ENCODE results near the gene PSMA6.
A peak's percentile ranks its signal among the peaks of the same experiment; 100 is the strongest.

Gene PSMA6

DNA sequence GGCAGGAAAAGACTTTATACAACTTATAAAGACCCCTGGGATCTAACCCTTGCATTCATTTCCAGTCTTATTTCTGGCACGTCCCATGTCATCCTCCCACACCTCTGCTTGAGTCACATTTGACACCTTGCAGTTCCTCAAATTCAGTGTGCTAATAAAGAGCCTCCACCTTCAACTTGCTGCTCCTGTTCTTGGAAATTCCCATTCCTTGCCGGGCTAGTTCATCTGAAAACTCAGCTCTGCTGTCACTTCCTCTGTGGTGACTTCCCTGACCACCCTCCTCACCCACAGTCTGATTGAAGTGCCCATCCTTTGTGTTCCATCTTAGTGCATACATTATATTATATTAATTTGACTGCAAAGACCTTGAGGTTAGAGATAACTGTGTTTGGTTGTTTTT lies 37.4 kb upstream of the PSMA6 start:
- no CpG with 5 or more reads among the region's 2 CpGs for WGBS (ENCODE audit: extremely low coverage, insufficient coverage, low lambda C conversion rate)
- H3K27ac ChIP-seq (ENCODE audit: low read depth, low read length) = no peak overlapping the region
- no peaks in the 10 kb centered on the region for H3K79me2 ChIP-seq (ENCODE audit: control insufficient read depth, insufficient read depth, low read length)
- no peak overlapping the region for H3K4me2 ChIP-seq (ENCODE audit: low read length)
- H3K9ac ChIP-seq (ENCODE audit: low read length) = no peak overlapping the region
- H3K4me1 ChIP-seq (ENCODE audit: control insufficient read depth, low read depth, low read length) = no peaks in the 10 kb centered on the region
- H2AK5ac ChIP-seq (ENCODE audit: low read length) = no peak overlapping the region
- H2BK15ac ChIP-seq (replicated peaks; ENCODE audit: low read depth) = no peak overlapping the region
- H3K18ac ChIP-seq (ENCODE audit: low read length) = no peak overlapping the region
- H2BK5ac ChIP-seq (ENCODE audit: low read length) = no peak overlapping the region
- H3K4me3 ChIP-seq (ENCODE audit: low read length) = no peak overlapping the region
- H3K79me1 ChIP-seq (ENCODE audit: low read length) = no peaks in the 10 kb centered on the region
- H3K36me3 ChIP-seq (ENCODE audit: control insufficient read depth, insufficient read depth, low read length) = no peaks in the 10 kb centered on the region
- H3K56ac ChIP-seq (ENCODE audit: low read length) = no peak overlapping the region
- H3K23ac ChIP-seq (ENCODE audit: low read length) = no peak overlapping the region
- no peak overlapping the region for H4K5ac ChIP-seq (ENCODE audit: low read length)
- no peak overlapping the region for H2BK120ac ChIP-seq (ENCODE audit: low read depth, low read length)
- no peak overlapping the region for H3K4ac ChIP-seq (ENCODE audit: low read depth, low read length)
- no peak for DNase-seq
- H4K8ac ChIP-seq (ENCODE audit: low read depth, low read length) = no peak overlapping the region
- H3K27me3 ChIP-seq (ENCODE audit: insufficient read depth, low read length, poor library complexity) = no peaks in the 10 kb centered on the region

- Histone ChIP-seq H3K27me3 (ENCODE audit: insufficient read depth, low read length, poor library complexity) (no peaks in the 10 kb centered on the region), H2AK5ac (ENCODE audit: low read length) (no peak overlapping the region), H2BK120ac (ENCODE audit: low read depth, low read length) (no peak overlapping the region), H4K5ac (ENCODE audit: low read length) (no peak overlapping the region), H3K79me2 (ENCODE audit: control insufficient read depth, insufficient read depth, low read length) (no peaks in the 10 kb centered on the region), H3K56ac (ENCODE audit: low read length) (no peak overlapping the region), H3K9ac (ENCODE audit: low read length) (no peak overlapping the region), H2BK5ac (ENCODE audit: low read length) (no peak overlapping the region), H2BK15ac (replicated peaks; ENCODE audit: low read depth) (no peak overlapping the region), H3K23ac (ENCODE audit: low read length) (no peak overlapping the region), H3K27ac (ENCODE audit: low read depth, low read length) (no peak overlapping the region), H3K79me1 (ENCODE audit: low read length) (no peaks in the 10 kb centered on the region), H3K4me3 (ENCODE audit: low read length) (no peak overlapping the region), H3K36me3 (ENCODE audit: control insufficient read depth, insufficient read depth, low read length) (no peaks in the 10 kb centered on the region), H4K8ac (ENCODE audit: low read depth, low read length) (no peak overlapping the region), H3K4ac (ENCODE audit: low read depth, low read length) (no peak overlapping the region), H3K4me1 (ENCODE audit: control insufficient read depth, low read depth, low read length) (no peaks in the 10 kb centered on the region), H3K4me2 (ENCODE audit: low read length) (no peak overlapping the region), H3K18ac (ENCODE audit: low read length) (no peak overlapping the region)
- no peak for DNase-seq
- WGBS (ENCODE audit: extremely low coverage, insufficient coverage, low lambda C conversion rate) = no CpG with 5 or more reads among the region's 5 CpGs
Measured at GRCh38 chr14:35255711-35256110, 36.5 kb upstream of the PSMA6 start.

DNA sequence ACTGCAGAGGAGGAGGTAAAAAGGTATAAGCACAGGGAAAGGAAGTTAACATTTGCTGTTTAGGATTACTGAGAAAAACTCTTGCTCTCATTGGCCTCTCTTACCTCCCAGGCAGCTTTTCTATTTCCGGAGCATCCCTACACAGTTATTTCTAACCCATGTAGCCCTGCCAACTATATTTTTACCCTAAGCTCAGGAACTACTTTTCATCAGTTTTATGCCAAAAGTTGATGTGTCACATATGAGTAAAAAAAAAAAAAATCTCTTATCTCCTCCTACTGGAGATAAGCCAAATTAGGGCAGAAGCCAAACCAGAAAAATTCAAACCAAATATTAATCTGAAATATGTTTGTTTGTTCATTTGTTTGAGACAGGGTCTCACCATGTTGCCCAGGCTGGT lies 34.4 kb upstream of the PSMA6 start:
- no peak for DNase-seq
- H3K56ac ChIP-seq (ENCODE audit: low read length) = no peak overlapping the region
- no CpG with 5 or more reads among the region's 1 CpG for WGBS (ENCODE audit: extremely low coverage, insufficient coverage, low lambda C conversion rate)
- no peaks in the 10 kb centered on the region for H3K4me1 ChIP-seq (ENCODE audit: control insufficient read depth, low read depth, low read length)
- no peaks in the 10 kb centered on the region for H3K36me3 ChIP-seq (ENCODE audit: control insufficient read depth, insufficient read depth, low read length)
- H3K4me3 ChIP-seq (ENCODE audit: low read length) = no peak overlapping the region
- H3K27ac ChIP-seq (ENCODE audit: low read depth, low read length) = no peak overlapping the region
- no peak overlapping the region for H4K8ac ChIP-seq (ENCODE audit: low read depth, low read length)
- no peak overlapping the region for H3K4ac ChIP-seq (ENCODE audit: low read depth, low read length)
- H2BK120ac ChIP-seq (ENCODE audit: low read depth, low read length) = no peak overlapping the region
- H3K79me2 ChIP-seq (ENCODE audit: control insufficient read depth, insufficient read depth, low read length) = no peaks in the 10 kb centered on the region
- no peaks in the 10 kb centered on the region for H3K27me3 ChIP-seq (ENCODE audit: insufficient read depth, low read length, poor library complexity)
- no peak overlapping the region for H2BK5ac ChIP-seq (ENCODE audit: low read length)
- no peak overlapping the region for H3K18ac ChIP-seq (ENCODE audit: low read length)
- H4K5ac ChIP-seq (ENCODE audit: low read length) = no peak overlapping the region
- no peak overlapping the region for H3K23ac ChIP-seq (ENCODE audit: low read length)
- no peak overlapping the region for H2AK5ac ChIP-seq (ENCODE audit: low read length)
- H3K79me1 ChIP-seq (ENCODE audit: low read length) = no peaks in the 10 kb centered on the region
- no peak overlapping the region for H2BK15ac ChIP-seq (replicated peaks; ENCODE audit: low read depth)
- H3K4me2 ChIP-seq (ENCODE audit: low read length) = no peak overlapping the region
- H3K9ac ChIP-seq (ENCODE audit: low read length) = no peak overlapping the region

DNA sequence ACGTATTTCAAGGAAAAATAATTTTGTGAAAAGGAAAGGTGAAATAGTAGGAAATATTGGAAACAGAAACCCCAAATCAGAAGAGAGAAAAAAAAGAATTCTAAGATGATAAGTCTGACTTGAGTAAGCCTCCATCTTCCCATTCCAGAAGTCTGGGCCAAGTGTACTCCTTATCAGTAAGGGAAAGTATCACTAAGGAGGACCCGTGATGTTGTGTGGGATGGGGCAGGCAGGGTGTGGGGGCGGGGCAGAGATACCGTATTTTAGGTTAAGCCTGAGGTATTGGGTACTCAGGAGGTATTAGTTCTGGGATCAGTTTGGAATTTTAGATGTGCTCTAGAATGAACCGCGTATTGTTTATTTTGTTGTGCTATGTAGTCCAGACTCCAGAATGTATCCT lies 33.8 kb upstream of the PSMA6 start:
- Histone ChIP-seq H3K4ac (ENCODE audit: low read depth, low read length) (no peak overlapping the region), H3K79me1 (ENCODE audit: low read length) (no peaks in the 10 kb centered on the region), H3K9ac (ENCODE audit: low read length) (no peak overlapping the region), H3K27ac (ENCODE audit: low read depth, low read length) (no peak overlapping the region), H3K4me3 (ENCODE audit: low read length) (no peak overlapping the region), H3K18ac (ENCODE audit: low read length) (no peak overlapping the region), H4K5ac (ENCODE audit: low read length) (no peak overlapping the region), H3K4me2 (ENCODE audit: low read length) (no peak overlapping the region), H4K8ac (ENCODE audit: low read depth, low read length) (no peak overlapping the region), H2AK5ac (ENCODE audit: low read length) (no peak overlapping the region), H2BK120ac (ENCODE audit: low read depth, low read length) (no peak overlapping the region), H3K23ac (ENCODE audit: low read length) (no peak overlapping the region), H3K27me3 (ENCODE audit: insufficient read depth, low read length, poor library complexity) (no peaks in the 10 kb centered on the region), H2BK15ac (replicated peaks; ENCODE audit: low read depth) (no peak overlapping the region), H3K56ac (ENCODE audit: low read length) (no peak overlapping the region), H3K79me2 (ENCODE audit: control insufficient read depth, insufficient read depth, low read length) (no peaks in the 10 kb centered on the region), H3K4me1 (ENCODE audit: control insufficient read depth, low read depth, low read length) (no peaks in the 10 kb centered on the region), H2BK5ac (ENCODE audit: low read length) (no peak overlapping the region), H3K36me3 (ENCODE audit: control insufficient read depth, insufficient read depth, low read length) (no peaks in the 10 kb centered on the region)
- DNase-seq = peak; percentile 6
- WGBS (ENCODE audit: extremely low coverage, insufficient coverage, low lambda C conversion rate) = 100% methylated on average over 1 of the region's 6 CpGs

DNA sequence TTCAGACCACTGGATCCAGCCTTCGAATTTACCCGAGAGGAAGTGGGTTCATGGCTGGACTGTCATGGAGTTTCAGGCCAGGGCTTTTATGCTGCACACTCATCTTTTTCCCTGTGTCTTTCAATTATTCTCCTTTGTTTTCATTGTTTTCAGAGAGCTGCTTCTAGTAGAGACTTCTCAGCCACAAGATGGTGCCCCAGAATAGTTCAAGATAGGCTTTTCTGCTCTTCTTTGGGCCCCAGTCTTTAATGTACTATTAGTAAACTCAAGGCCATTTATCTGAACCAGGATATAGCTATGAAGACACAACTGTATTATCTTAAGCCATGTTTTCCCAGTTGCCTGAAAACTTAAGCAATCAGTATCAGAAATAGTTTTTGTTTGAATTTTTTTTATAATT lies 30.4 kb upstream of the PSMA6 start:
- DNase-seq = peak; percentile 5
- Histone ChIP-seq H2BK5ac (ENCODE audit: low read length) (no peak overlapping the region), H3K27ac (ENCODE audit: low read depth, low read length) (no peak overlapping the region), H2BK120ac (ENCODE audit: low read depth, low read length) (no peak overlapping the region), H3K4me3 (ENCODE audit: low read length) (no peak overlapping the region), H3K27me3 (ENCODE audit: insufficient read depth, low read length, poor library complexity) (no peaks in the 10 kb centered on the region), H3K18ac (ENCODE audit: low read length) (no peak overlapping the region), H3K4me2 (ENCODE audit: low read length) (no peak overlapping the region), H4K5ac (ENCODE audit: low read length) (no peak overlapping the region), H3K23ac (ENCODE audit: low read length) (no peak overlapping the region), H3K79me2 (ENCODE audit: control insufficient read depth, insufficient read depth, low read length) (no peaks in the 10 kb centered on the region), H2BK15ac (replicated peaks; ENCODE audit: low read depth) (no peak overlapping the region), H4K8ac (ENCODE audit: low read depth, low read length) (no peak overlapping the region), H2AK5ac (ENCODE audit: low read length) (no peak overlapping the region), H3K4me1 (ENCODE audit: control insufficient read depth, low read depth, low read length) (no peaks in the 10 kb centered on the region), H3K4ac (ENCODE audit: low read depth, low read length) (no peak overlapping the region), H3K56ac (ENCODE audit: low read length) (no peak overlapping the region), H3K9ac (ENCODE audit: low read length) (no peak overlapping the region), H3K36me3 (ENCODE audit: control insufficient read depth, insufficient read depth, low read length) (no peaks in the 10 kb centered on the region), H3K79me1 (ENCODE audit: low read length) (no peaks in the 10 kb centered on the region)
- no CpG with 5 or more reads among the region's 2 CpGs for WGBS (ENCODE audit: extremely low coverage, insufficient coverage, low lambda C conversion rate)

DNA sequence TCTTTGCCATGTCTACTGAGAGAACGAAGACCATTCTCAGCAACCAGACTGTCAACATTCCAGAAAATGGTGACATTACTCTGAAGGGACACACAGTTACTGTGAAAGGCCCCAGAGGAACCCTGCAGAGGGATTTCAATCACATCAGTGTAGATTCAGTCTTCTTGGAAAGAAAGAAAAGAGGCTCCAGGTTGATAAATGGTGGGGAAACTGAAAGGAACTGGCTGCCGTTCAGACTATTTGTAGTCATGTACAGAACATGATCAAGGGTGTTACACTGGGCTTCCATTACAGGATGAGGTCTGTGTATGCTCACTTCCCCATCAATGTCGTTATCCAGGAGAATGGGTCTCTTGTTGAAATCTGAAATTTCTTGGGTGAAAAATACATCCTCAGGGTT lies 29.7 kb upstream of the PSMA6 start:
- H2BK120ac ChIP-seq (ENCODE audit: low read depth, low read length) = no peak overlapping the region
- no peak overlapping the region for H3K4ac ChIP-seq (ENCODE audit: low read depth, low read length)
- no peak overlapping the region for H2BK5ac ChIP-seq (ENCODE audit: low read length)
- H3K4me2 ChIP-seq (ENCODE audit: low read length) = no peak overlapping the region
- H3K79me1 ChIP-seq (ENCODE audit: low read length) = no peaks in the 10 kb centered on the region
- no peak overlapping the region for H2AK5ac ChIP-seq (ENCODE audit: low read length)
- no peak overlapping the region for H3K23ac ChIP-seq (ENCODE audit: low read length)
- DNase-seq = no peak
- WGBS (ENCODE audit: extremely low coverage, insufficient coverage, low lambda C conversion rate) = no CpG with 5 or more reads among the region's 3 CpGs
- no peak overlapping the region for H2BK15ac ChIP-seq (replicated peaks; ENCODE audit: low read depth)
- H3K79me2 ChIP-seq (ENCODE audit: control insufficient read depth, insufficient read depth, low read length) = no peaks in the 10 kb centered on the region
- no peak overlapping the region for H4K5ac ChIP-seq (ENCODE audit: low read length)
- H3K36me3 ChIP-seq (ENCODE audit: control insufficient read depth, insufficient read depth, low read length) = no peaks in the 10 kb centered on the region
- no peak overlapping the region for H3K56ac ChIP-seq (ENCODE audit: low read length)
- H3K4me1 ChIP-seq (ENCODE audit: control insufficient read depth, low read depth, low read length) = no peaks in the 10 kb centered on the region
- no peaks in the 10 kb centered on the region for H3K27me3 ChIP-seq (ENCODE audit: insufficient read depth, low read length, poor library complexity)
- H3K27ac ChIP-seq (ENCODE audit: low read depth, low read length) = no peak overlapping the region
- no peak overlapping the region for H4K8ac ChIP-seq (ENCODE audit: low read depth, low read length)
- no peak overlapping the region for H3K18ac ChIP-seq (ENCODE audit: low read length)
- no peak overlapping the region for H3K9ac ChIP-seq (ENCODE audit: low read length)
- no peak overlapping the region for H3K4me3 ChIP-seq (ENCODE audit: low read length)
